OCI-LY1 (cell line): ENCODE data around the gene RRAS.

ENCODE experiments used
- H2AFZ ChIP-seq: fragments of 200-600 bp; sonication (generic), shearing (Covaris generic); 2 replicates; pipeline ENCODE4 v1.6.0; 2014; ENCODE audit warnings: antibody characterized with exemption, mild to moderate bottlenecking, low read length
- H3F3A ChIP-seq: fragments of 200-600 bp; sonication (generic), shearing (Covaris generic); 2 replicates; pipeline ENCODE4 v1.6.0; 2014; ENCODE audit warnings: mild to moderate bottlenecking, antibody characterized with exemption, low read length, moderate library complexity; ENCODE audit not compliant: insufficient read depth
- H3K27ac ChIP-seq: fragments of 200-600 bp; sonication (generic); 2 replicates; pipeline ENCODE4 v1.5.1; 2014; ENCODE audit warnings: low read length, mixed run types, mild to moderate bottlenecking, low read depth; ENCODE audit not compliant: poor library complexity, severe bottlenecking
- H3K27me3 ChIP-seq: fragments of 200-600 bp; sonication (generic); 2 replicates; pipeline ENCODE4 v1.6.0; 2014; ENCODE audit warnings: antibody characterized with exemption, mild to moderate bottlenecking, low read length, moderate library complexity; ENCODE audit not compliant: insufficient read depth
- H3K36me3 ChIP-seq: fragments of 200-600 bp; sonication (generic); 2 replicates; pipeline ENCODE4 v1.6.1; 2014; ENCODE audit warnings: mild to moderate bottlenecking, antibody characterized with exemption, low read length, moderate library complexity, mixed read lengths; ENCODE audit not compliant: insufficient read depth
- H3K4me1 ChIP-seq: fragments of 200-600 bp; sonication (generic); 2 replicates; pipeline ENCODE4 v1.5.1; 2014; ENCODE audit warnings: mild to moderate bottlenecking, low read length, moderate library complexity; ENCODE audit not compliant: insufficient read depth, severe bottlenecking
- H3K4me2 ChIP-seq: fragments of 200-600 bp; sonication (generic), shearing (Covaris generic); 2 replicates; pipeline ENCODE4 v1.6.1; 2014; ENCODE audit warnings: low read length
- H3K4me3 ChIP-seq: fragments of 200-600 bp; sonication (generic); 2 replicates; pipeline ENCODE4 v1.5.1; 2014; ENCODE audit warnings: low read length, low read depth, mild to moderate bottlenecking, mixed read lengths; ENCODE audit not compliant: poor library complexity, severe bottlenecking
- H3K79me2 ChIP-seq: fragments of 200-600 bp; shearing (Covaris generic); 2 replicates; pipeline ENCODE4 v1.6.1; 2016; ENCODE audit warnings: mixed run types, low read length, mixed read lengths; ENCODE audit not compliant: insufficient read depth
- H3K9ac ChIP-seq: fragments of 200-600 bp; sonication (generic), shearing (Covaris generic); 2 replicates; pipeline ENCODE4 v1.6.1; 2014; ENCODE audit warnings: mild to moderate bottlenecking, low read length, mixed read lengths
- H3K9me2 ChIP-seq: fragments of 200-600 bp; sonication (generic), shearing (Covaris generic); 2 replicates; pipeline ENCODE4 v1.6.1; 2014; ENCODE audit warnings: low read depth, mild to moderate bottlenecking, low read length, mixed read lengths
- H3K9me3 ChIP-seq: fragments of 200-600 bp; shearing (Covaris generic); 2 replicates; pipeline ENCODE4 v1.6.1; 2014; ENCODE audit warnings: low read length, mixed read lengths
- H4K20me1 ChIP-seq: fragments of 200-600 bp; sonication (generic), shearing (Covaris generic); 2 replicates; pipeline ENCODE4 v1.6.0; 2016; ENCODE audit warnings: mild to moderate bottlenecking, low read length; ENCODE audit not compliant: insufficient read depth
- EZH2 ChIP-seq: fragments of 200-600 bp; sonication (generic), shearing (Covaris generic); IDR thresholded peaks from 2 replicates; pipeline ENCODE4 v1.8.0; 2017; ENCODE audit warnings: borderline replicate concordance, mixed run types, mild to moderate bottlenecking, antibody characterized with exemption, low read length, moderate library complexity, mixed read lengths
- TF ChIP-seq, protein P1 (sequence below): fragments of 200-600 bp; sonication (generic), shearing (Covaris generic); IDR thresholded peaks from 2 replicates; pipeline ENCODE4 v1.5.1; 2017; ENCODE audit warnings: mild to moderate bottlenecking, antibody characterized with exemption, low read length, moderate library complexity, mixed read lengths

Gene RRAS

DNA sequence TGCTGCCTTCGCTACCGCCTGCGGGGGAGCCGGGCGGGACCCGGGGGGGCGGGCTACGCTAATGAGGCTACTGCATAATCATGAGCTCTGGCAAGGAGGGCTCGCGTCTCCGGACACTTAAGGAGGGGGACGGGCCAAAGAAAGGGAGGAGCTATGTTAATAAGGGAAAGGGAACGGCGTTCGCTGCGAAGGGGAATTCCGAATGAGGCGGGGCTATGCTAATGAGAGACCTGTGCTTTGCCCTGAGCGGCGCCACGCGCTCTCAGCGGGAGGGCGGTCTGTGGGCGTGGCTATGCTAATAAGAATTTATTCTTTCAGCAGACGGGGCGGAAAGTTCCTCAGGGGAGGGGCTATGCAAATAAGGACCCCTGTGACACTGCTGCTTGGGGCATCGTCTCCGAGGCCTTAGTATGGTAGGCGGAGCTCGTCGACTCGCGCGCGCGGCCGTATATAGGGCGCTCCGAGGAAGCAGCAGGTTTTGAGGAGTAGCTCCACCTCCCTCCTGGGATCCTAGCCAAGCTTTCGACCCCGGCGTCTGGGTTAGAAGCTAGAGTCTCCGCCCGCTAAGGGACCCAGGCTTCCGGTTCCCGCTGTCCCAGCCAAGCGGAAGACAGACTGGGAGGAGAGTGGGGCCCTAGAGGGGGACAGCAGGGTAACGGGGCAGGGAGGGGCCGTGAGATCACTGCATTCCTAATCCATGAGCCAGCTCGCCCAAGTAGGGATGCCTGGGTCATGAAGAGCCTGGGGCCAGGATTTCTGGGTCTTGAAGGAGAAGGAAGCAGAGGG lies at the start of gene RRAS:
Gene RRAS (minus strand): TSS at position 31 of the 786 bp plus-strand sequence. CDS start 45 bp downstream, outside the sequence.
- Histone ChIP-seq H3K9ac (peak within 1 kb of the TSS; percentile 96), H2AFZ (no peak within 1 kb of the TSS), H3K4me2 (peak within 1 kb of the TSS; percentile 97), H4K20me1 (no peaks in the 10 kb centered on the region), H3K4me1 (peaks cover 23% of the 10 kb centered on the region), H3K4me3 (peak within 1 kb of the TSS; percentile 87), H3K79me2 (peaks cover 25% of the 10 kb centered on the region), H3K36me3 (peaks cover 8% of the 10 kb centered on the region; the same call in 1 of the 2 replicates), H3K27ac (peak within 1 kb of the TSS; percentile 92), H3K27me3 (no peaks in the 10 kb centered on the region), H3K9me3 (no peaks in the 10 kb centered on the region), H3F3A (no peaks in the 10 kb centered on the region), H3K9me2 (no peaks in the 10 kb centered on the region)
- TF ChIP-seq EZH2 = no peak
- TF ChIP-seq, protein P1, sequence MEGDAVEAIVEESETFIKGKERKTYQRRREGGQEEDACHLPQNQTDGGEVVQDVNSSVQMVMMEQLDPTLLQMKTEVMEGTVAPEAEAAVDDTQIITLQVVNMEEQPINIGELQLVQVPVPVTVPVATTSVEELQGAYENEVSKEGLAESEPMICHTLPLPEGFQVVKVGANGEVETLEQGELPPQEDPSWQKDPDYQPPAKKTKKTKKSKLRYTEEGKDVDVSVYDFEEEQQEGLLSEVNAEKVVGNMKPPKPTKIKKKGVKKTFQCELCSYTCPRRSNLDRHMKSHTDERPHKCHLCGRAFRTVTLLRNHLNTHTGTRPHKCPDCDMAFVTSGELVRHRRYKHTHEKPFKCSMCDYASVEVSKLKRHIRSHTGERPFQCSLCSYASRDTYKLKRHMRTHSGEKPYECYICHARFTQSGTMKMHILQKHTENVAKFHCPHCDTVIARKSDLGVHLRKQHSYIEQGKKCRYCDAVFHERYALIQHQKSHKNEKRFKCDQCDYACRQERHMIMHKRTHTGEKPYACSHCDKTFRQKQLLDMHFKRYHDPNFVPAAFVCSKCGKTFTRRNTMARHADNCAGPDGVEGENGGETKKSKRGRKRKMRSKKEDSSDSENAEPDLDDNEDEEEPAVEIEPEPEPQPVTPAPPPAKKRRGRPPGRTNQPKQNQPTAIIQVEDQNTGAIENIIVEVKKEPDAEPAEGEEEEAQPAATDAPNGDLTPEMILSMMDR = no peak

DNA sequence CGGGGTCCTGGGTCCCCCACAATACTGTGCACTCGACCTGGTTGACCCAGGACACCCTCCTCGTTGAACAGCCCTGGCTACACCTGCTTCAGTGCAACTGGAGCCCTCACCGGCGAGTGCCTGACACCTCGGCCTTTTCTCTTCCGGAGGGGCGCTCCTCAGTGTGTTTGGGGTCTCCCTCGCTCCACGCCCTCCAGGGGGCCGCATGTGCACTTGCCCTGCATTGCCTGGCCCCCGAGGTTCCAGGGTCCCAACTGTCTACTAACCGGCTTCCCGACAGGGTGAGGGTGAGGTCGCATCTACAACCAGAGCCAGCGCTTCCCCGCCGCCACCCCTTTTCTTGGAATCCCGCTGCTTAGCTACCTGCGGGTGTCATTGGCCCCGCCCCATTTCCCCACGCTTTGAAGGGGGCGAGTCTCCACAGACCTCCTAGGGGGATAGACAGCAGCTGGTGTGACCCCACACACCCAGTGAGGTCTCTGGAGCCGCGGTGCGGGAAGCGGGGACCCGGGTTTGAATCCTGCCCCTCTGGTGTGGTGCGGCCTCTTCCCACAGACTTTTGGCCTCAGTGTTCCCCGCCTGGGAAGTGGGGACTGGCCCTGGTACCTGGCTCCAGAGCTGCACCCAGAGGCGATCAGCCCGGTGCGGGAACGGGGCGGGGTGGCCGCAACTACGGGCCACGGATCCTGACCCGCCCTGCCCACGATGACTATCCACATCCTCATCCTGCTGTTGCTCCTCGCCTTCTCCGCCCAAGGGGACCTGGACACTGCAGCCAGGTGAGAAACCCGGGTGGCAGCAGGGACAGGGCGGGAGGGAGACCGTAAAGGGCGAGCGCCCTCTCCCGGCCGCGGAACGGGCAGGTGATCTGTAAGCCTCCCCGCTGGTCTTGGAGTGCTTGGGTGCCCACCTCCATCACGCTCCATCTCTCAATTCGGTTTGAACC lies 49.5 kb upstream of the RRAS start, which contains the start of gene ADM5:
Gene ADM5 (plus strand): TSS at position 462 of the 946 bp plus-strand sequence. CDS start 244 bp downstream, at position 706.
- Histone ChIP-seq H3K79me2 (no peaks in the 10 kb centered on the region), H3K36me3 (peaks cover 59% of the 10 kb centered on the region), H3K9me3 (no peaks in the 10 kb centered on the region), H3K4me1 (peaks cover 19% of the 10 kb centered on the region), H3K4me3 (no peak within 1 kb of the TSS), H2AFZ (no peak within 1 kb of the TSS), H3K27ac (no peak within 1 kb of the TSS), H3K4me2 (no peak within 1 kb of the TSS), H3K27me3 (no peaks in the 10 kb centered on the region), H4K20me1 (no peaks in the 10 kb centered on the region), H3F3A (0 out of 2 replicates have a peak, but pooled peaks cover 3% of the 10 kb centered on the region), H3K9ac (no peak within 1 kb of the TSS), H3K9me2 (no peaks in the 10 kb centered on the region)
- TF ChIP-seq, protein P1 = peak; percentile 51
- TF ChIP-seq EZH2 = no peak

DNA sequence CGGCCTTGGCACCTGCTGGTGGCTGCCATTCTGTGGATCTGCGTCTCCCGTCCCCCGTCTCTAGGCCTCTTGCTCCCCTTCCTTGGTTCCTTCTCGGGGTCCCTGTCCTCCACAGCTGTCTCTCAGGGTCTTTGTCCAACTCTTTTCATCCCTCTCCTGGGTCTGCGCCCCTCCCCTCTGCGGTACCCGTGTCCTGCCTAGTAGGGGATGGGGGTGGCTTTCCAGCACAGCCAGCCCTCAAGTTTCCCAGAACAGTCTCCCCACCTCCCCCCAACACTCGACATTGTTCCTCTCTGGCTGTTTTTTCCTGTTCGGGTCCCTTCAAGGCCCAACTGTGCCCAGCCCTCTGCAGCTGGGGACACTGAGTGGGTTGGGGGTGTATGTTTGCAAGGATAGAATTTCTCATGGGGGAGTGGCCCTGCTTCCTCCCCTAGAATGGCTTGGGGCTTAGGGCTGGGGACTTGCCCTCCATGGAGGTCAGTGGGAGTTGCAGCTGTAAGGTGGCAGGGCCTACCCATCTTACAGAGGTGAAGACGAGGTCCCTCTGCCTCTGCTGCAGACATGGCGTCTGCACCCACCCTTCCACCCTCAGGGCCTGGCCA lies 48.7 kb upstream of the RRAS start:
- H3K4me2 ChIP-seq = no peak overlapping the region
- H3K9ac ChIP-seq = no peak overlapping the region
- no peak overlapping the region for H3K4me3 ChIP-seq
- H3K9me2 ChIP-seq = no peaks in the 10 kb centered on the region
- H3K9me3 ChIP-seq = no peaks in the 10 kb centered on the region
- no peaks in the 10 kb centered on the region for H4K20me1 ChIP-seq
- no peak overlapping the region for H3K27ac ChIP-seq
- H2AFZ ChIP-seq = no peak overlapping the region
- 0 out of 2 replicates have a peak, but pooled peaks cover 3% of the 10 kb centered on the region for H3F3A ChIP-seq
- TF ChIP-seq EZH2 = no peak
- TF ChIP-seq, protein P1 = no peak
- peaks cover 67% of the 10 kb centered on the region for H3K36me3 ChIP-seq
- H3K27me3 ChIP-seq = no peaks in the 10 kb centered on the region
- peaks cover 19% of the 10 kb centered on the region for H3K4me1 ChIP-seq
- no peaks in the 10 kb centered on the region for H3K79me2 ChIP-seq
